ENCODE data around the gene ZNF784.
"Not testable (repeated sequence)": the region's sequence is repeated elsewhere in the genome, so short reads cannot be mapped to it uniquely, and the experiment has no call there.

ZNF784 gene

DNA sequence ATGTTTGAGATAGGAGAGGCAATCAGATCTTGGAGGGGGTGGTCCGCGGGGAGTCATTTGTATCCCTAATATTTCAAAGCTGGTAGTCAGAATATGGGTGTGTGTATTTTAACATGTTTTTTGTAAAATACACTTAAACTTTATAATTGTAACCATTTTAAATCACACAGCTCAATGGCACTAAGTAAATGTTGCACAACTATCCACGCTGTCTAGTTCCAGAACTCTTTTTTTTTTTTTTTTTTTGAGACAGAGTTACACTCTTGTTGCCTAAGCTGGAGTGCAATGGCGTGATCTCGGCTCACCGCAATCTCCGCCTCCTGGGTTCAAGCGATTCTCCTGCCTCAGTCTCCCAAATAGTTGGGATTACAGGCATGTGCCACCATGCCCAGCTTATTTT is 40.5 kb downstream of the ZNF784 start:
- DNase-seq (ENCODE audit: low read depth) = not testable (repeated sequence)

DNA sequence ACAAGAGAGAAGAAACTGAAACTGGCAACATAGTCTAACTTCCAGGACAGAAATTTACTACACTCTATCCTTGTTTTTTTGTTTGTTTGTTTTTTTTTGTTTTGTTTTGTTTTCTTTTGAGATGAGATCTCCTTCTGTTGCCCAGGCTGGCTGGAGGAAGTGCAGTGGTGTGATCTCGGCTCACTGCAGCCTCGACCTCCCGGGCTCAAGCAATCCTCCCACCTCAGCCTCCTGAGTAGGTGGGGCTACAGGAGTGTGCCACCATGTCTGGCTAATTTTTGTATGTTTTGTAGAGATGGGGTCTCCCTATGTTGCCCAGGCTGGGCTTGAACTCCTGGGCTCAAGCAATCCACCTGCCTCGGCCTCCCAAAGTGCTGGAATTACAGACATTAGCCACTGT is 42.1 kb downstream of the ZNF784 start:
- not testable (repeated sequence) for DNase-seq (ENCODE audit: low read depth)

DNA sequence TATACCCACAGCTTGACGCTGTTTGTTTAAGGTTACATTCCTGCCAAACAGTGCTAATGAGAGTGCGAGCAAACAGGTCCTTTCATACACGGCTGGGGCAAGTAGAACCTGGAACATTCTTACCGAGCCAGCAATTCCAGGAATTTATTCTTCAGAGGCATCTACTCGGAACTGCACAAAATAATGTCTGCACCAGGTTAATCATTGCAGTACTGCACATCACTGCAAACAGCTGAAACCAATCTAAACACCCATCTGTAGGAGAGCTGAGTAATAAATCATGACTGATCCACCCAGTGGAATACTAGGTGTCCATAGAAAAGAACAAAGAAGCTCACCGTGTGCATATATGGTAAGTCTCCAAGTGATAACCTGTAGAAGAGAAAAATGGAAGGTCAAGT is 42.5 kb downstream of the ZNF784 start:
- no peak for DNase-seq (ENCODE audit: low read depth)

DNA sequence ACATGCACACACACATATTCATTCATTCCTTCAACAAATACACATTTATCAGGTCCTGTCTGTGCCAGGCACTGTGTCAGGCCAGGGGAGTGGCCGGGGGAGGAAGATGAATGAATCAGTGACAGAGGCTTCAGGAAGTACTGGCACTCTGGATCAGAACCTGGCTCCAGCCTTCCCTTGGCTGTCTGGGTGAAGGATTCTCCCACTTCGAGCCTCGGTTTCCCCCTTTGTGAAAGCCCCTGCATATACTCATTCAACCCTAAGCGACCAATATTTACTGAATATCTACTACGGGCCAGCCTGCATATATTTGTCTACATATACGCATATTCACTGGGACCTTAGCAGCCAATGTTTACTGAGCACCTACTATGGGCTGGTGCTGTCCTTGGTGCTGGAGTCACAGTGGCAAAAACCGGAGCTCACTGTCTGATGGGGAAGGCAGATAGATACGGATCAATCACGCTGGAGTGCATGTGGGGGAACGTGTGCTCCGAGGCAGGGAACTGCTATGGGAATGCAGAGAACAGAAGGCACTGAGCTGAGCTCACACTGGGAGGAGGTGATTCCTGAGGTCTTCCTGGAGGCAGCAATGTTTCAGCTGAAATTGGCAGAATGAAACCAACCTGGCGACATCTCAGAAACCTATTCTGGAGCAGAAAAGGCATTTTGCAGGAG is 43.1 kb downstream of the ZNF784 start:
- DNase-seq (ENCODE audit: low read depth) = peak; percentile 14

DNA sequence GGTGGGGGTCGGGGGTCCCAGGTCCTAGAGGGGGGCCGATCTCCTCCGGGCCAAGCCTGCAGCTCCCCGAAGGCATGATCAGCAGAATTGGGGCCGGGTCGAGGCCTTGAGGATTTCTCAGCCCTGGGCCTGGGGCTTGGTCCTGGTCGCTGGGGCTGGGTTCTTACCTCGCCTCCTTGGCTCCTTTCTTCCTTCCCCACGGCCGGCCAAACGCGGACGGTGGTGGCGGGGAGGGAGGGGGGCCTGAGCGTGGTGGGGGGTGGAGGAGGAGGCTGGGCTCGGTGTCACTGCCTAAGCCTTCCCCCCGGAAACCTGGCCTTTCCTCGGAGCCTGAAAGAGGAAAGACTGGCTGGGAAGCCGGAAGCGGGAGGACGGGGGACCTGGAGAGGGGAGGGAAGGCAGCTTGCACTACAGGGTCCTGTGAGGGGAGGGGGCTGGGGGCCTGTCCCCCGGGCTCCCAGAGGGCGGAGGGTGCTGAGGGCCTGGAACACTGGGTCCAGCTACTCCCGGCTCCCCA is 43.7 kb downstream of the ZNF784 start, which contains the start of gene ZNF579:
ZNF579 (minus strand) TSS at position 221 of the 517 bp plus-strand sequence. CDS start 1,209 bp downstream, outside the sequence.
- DNase-seq (ENCODE audit: low read depth) = peak; percentile 88

DNA sequence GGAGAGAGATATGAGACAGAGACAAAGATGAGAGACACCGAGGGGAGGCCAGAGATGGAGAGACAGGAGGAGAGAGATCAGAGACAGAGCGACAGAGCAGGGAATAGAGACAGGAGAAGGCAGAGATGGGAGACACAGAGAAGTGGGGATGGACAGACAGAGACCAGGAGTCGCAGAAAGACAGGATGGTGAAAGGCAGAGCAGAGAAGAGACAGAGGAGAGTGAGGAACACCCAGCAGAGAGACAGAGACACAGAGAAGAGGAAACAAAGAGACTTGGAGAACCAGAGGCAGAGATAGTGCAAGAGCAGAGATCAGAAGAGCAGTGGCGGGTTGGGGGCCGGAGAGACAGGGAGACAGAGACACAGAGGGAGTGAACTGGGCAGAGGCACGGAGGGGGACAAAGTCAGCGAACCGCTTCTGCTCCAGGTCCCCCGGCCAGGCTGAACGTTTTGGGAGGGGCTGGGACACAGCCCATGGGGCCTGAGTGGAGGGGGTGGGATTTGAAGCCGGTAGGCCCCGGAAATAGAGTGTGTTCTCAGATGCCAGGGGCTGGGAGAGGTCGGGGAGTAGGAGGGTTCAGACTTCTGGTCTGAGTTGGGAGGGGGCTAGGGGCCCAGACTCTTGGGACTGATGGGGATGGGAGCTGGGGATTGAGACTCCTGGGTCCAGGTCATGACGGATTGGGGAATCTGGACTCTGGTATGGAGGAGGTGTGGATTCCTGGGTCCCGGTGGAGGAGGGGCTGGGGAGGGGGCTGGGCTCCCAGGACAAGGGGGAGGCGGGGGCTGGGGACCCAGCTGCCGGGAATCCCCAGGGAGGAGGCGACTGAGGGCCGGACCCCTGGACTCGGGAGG is 44.4 kb downstream of the ZNF784 start:
- DNase-seq (ENCODE audit: low read depth) = peak; percentile 60

DNA sequence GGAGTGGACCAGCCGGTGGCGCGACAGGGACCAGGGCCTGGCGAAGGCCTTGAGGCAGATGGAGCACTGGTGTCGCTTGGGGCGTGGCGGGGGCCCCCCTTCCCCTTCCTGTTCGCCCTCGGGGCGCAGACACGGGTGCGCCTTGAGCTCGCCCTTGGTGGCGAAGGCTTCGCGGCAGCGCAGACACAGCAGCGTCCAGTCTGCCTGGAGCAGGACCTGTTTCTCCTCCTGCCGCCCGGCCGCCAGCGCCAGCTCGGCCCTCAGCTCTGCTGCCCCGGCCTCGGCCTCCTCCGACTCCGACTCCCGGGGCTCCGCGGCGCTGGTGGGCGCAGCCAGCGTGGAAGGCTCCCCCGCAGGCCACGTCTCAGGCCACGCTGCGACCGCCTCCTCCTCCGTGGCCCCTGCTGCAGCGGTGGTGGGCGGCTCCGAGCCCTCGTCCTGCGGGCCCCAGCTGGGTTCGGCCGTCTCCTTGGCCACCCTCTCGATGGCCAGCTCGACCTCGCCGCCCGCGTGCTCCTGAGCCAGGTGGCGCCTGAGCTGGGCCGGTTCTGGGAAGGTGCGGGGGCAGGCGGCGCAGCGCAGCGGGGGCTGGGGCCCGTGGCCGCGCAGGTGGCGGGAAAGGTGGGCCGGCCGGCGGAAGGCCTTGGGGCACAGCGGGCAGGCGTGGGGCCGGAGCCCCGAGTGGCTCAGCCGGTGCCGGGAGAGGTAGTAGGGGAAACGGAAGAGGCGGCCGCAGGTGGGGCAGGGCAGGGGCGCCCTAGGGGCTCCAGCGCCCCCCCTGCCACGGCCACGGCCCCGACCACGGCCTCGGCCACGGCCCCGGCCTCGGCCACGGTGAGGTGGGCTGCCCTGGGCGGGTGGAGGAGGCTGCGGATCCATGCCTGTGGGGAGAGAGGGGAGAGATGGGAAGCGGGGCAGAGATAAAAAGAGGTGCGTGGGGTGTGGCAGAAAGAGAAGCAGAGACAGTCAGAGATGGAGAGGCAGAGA is 45.3 kb downstream of the ZNF784 start:
- no peak for DNase-seq (ENCODE audit: low read depth)

DNA sequence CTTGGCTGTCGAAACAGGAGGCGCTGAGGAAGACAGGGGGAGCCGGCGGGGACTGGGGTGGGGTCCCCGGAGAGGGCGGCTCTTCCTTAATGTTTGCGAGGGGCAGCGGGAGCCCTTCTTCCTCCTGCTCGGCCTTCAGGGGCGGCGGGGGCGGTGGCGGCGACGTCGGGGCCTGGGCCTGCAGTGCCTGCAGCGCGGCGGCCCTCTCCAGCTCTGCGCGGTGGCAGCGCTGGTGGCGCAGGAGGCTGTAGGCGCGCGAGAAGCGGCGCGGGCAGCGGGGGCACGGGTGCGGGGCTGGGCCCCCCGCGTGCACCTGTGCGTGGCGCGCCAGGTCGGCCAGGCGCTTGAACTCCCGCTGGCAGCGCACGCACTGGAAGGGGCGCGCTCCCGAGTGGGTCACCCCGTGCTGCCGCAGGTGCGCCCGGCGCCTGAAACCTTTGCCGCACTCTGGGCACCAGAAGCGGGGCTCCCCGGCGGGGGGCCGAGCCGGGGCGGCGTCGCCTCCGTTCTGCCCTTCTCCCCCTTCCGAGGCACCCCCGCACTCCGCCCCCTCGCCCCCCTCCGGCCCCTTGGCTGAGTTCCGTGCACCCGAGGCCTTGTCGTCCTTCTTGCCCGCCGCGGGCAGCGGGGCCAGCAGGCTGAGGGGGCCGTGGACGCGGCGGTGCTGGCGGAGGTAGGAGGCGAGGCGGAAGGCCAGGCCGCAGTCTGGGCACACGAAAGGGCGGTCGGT is 46.2 kb downstream of the ZNF784 start:
- DNase-seq (ENCODE audit: low read depth) = no peak

DNA sequence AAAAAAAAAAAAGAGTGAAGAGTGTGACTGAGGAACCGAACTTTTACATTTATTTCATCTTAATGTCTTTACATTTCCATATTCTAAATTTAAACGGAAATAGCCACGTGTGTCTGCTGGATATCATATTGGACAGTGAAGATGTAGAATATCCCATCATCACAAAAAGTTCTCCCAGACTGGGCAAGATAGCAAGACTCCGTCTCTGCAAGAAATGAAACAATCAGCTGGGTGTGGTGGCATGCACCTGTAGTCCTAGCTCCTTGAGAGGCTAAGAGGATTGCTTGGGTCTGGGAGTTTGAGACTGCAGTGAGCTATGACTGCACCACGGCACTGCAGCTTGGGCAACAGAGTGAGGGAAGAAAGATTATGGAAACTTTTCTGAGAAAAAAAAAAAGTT is 47.6 kb downstream of the ZNF784 start:
- no peak for DNase-seq (ENCODE audit: low read depth)

DNA sequence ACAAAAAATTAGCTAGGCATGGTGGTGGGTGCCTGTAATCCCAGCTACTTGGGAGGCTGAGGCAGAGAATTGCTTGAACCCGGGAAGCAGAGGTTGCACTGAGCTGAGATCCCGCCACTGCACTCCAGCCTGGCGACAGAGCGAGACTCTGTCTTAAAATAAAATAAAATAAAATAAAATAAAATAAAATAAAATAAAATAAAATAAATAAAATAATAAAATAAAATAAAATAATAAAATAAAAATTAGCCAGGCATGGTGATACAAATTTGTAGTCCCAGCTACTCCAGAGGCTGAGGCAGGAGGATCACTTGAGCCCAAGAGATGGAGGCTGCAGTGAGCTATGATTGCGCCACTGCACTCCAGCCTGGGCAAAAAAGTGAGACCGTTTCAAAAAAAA is 50.4 kb downstream of the ZNF784 start:
- DNase-seq (ENCODE audit: low read depth) = not testable (repeated sequence)

All from EH (cell line).